H1 (cell line): ENCODE measurements around the gene ZGRF1.

Experiments used
- BRCA1 ChIP-seq: IDR thresholded peaks from 2 replicates; pipeline ENCODE4 v1.6.1; 2012; ENCODE audit warnings: low read depth, low read length, improper control_type of control experiment
- CTCF ChIP-seq, 3 experiments: IDR thresholded peaks; 1 replicate in 2 of 3; 2 replicates in 1 of 3; pipeline versions ENCODE4 v1.5.1 to v1.6.1; 2011; ENCODE audit warnings: low read length in 3 of 3, mild to moderate bottlenecking in 3 of 3, inconsistent platforms in 2 of 3, low read depth in 1 of 3, moderate library complexity in 1 of 3; ENCODE audit not compliant: insufficient read depth in 1 of 3; ENCODE audit errors: control extremely low read depth in 1 of 3
- EP300 ChIP-seq, 2 experiments: IDR thresholded peaks; 1 replicate in 1 of 2; 2 replicates in 1 of 2; pipeline ENCODE4 v1.6.1; 2011 to 2012; ENCODE audit warnings: low read depth in 2 of 2, low read length in 2 of 2, mild to moderate bottlenecking in 2 of 2, borderline replicate concordance in 1 of 2, inconsistent platforms in 1 of 2, moderate library complexity in 1 of 2
- EZH2 ChIP-seq: fragments of 200-600 bp; sonication (generic); IDR thresholded peaks from 2 replicates; pipeline ENCODE4 v1.7.1; 2012; ENCODE audit warnings: low read depth, mild to moderate bottlenecking, moderate library complexity, low read length, inconsistent platforms; ENCODE audit not compliant: severe bottlenecking
- GABPA ChIP-seq: IDR thresholded peaks from 2 replicates; pipeline ENCODE4 v1.6.1; 2011; ENCODE audit warnings: mild to moderate bottlenecking, low read length, moderate library complexity, borderline replicate concordance; ENCODE audit not compliant: insufficient read depth
- MAX ChIP-seq: IDR thresholded peaks from 2 replicates; pipeline ENCODE4 v1.6.1; 2012; ENCODE audit warnings: inconsistent platforms
- POLR2A ChIP-seq, 2 experiments: IDR thresholded peaks; 1 replicate in 1 of 2; 2 replicates in 1 of 2; pipeline ENCODE4 v1.6.1; 2011; ENCODE audit warnings: low read depth in 2 of 2, low read length in 2 of 2, mild to moderate bottlenecking in 2 of 2; ENCODE audit errors: control extremely low read depth in 1 of 2

GRCh38 chr4:112677519-112678091 is 40.9 kb upstream of the ZGRF1 start:
- TF ChIP-seq CTCF (IDR thresholded peaks at IDR 0.05; ENCODE audit: control extremely low read depth in 1 of 3, insufficient read depth in 1 of 3, low read depth in 1 of 3, low read length in 3 of 3) = no peak
- no peak for TF ChIP-seq POLR2A (IDR thresholded peaks at IDR 0.05; ENCODE audit: control extremely low read depth in 1 of 2, low read depth in 2 of 2, low read length in 2 of 2)
- no peak for TF ChIP-seq EP300 (IDR thresholded peaks at IDR 0.05; ENCODE audit: borderline replicate concordance in 1 of 2, low read depth in 2 of 2, low read length in 2 of 2)
- TF ChIP-seq GABPA = no peak
- TF ChIP-seq MAX = no peak
- no peak for TF ChIP-seq EZH2
- no peak for TF ChIP-seq BRCA1
